Adrenal gland (tissue), 12 donors: ENCODE data around the gene CATSPER3. TPM values are rescaled to one million over a fixed set of nuclear protein-coding genes. Genes with fewer than 3 reads are reported as not detected.

Source experiments
- DNase-seq, 7 donors: peaks; one replicate each; pipeline ENCODE4 v3.0.0-alpha.2; 2019 to 2020
- H3K27ac ChIP-seq, 5 donors: fragments of 200-600 bp; sonication (generic) in 4 of 5; 1 replicate in 3 of 5; 2 replicates in 2 of 5; pipeline versions ENCODE4 v1.5.1 to v1.8.0; 2016 to 2020; ENCODE audit warnings: mild to moderate bottlenecking in 1 of 5
- H3K27me3 ChIP-seq: fragments of 200-600 bp; 2 replicates; pipeline ENCODE4 v1.8.0; 2021
- H3K36me3 ChIP-seq, 2 donors: fragments of 200-600 bp; replicated peaks in 1 of 2; 1 replicate in 1 of 2; 2 replicates in 1 of 2; pipeline versions ENCODE4 v1.5.1 to v1.8.0; 2018 to 2022
- H3K4me1 ChIP-seq, 2 donors: fragments of 200-600 bp; replicated peaks in 1 of 2; 1 replicate in 1 of 2; 2 replicates in 1 of 2; pipeline versions ENCODE4 v1.5.1 to v1.8.0; 2018 to 2021
- H3K4me3 ChIP-seq, 4 donors: fragments of 200-600 bp; sonication (generic) in 3 of 4; one replicate each; pipeline ENCODE4 v1.5.1; 2016 to 2018
- H3K9me3 ChIP-seq, 3 donors: fragments of 200-600 bp; sonication (generic) in 1 of 3; replicated peaks in 1 of 3; 1 replicate in 2 of 3; 2 replicates in 1 of 3; pipeline versions ENCODE4 v1.5.1 to v1.8.0; 2016 to 2021
- POLR2A ChIP-seq, 2 donors: fragments of 450-650 bp; IDR thresholded peaks; one replicate each; pipeline ENCODE4 v1.6.1; 2017; ENCODE audit warnings: antibody characterized with exemption in 2 of 2, mild to moderate bottlenecking in 2 of 2, moderate library complexity in 1 of 2
- WGBS, 4 donors: extraction: QIAGEN DNeasy Blood & Tissue Kit in 2 of 4; methylation state at CpG; one replicate each; pipeline versions ENCODE4 v1.1.5 to v1.1.7; 2013 to 2017; 5-methylcytosine and 5-hydroxymethylcytosine counted together
- intact Hi-C, 2 donors: fragments of 100-400 bp; cut with DNase I; formaldehyde crosslinking; loops; one replicate each; pipeline versions ENCODE4 v1.14.1 to v1.15.0; 2022 to 2023
- polyA plus RNA-seq, 3 donors: library from polyadenylated mRNA; stranded (reverse); fragments of 200-250 nt in 2 of 3; fragments of 350-450 nt in 1 of 3; fragmentation: Illumina TruSeq in 1 of 3; extraction: RNeasy Lipid Tissue Mini Kit (QIAGEN cat#74804) in 1 of 3; gene quantifications; one replicate each; pipeline ENCODE4 v1.2.3, GENCODE V29; 2013 to 2014
- total RNA-seq, 9 donors: library from RNA; depleted of rRNA in 4 of 9; stranded (reverse); fragments of >200 nt in 4 of 9; fragments of 120-200 nt in 1 of 9; fragmentation: NEBNext Ultra II Directional in 1 of 9; extraction: Animal tissue kit (Norgen Biotek cat#: 25700) in 1 of 9; gene quantifications; one replicate each; pipeline versions ENCODE4 v1.1.0 to v1.2.4, GENCODE V29; 2013 to 2023
- TF ChIP-seq, protein P1 (sequence below), 6 experiments: fragments of 450-650 bp in 4 of 6; fragments of 200-600 bp in 2 of 6; sonication (generic) in 1 of 6; IDR thresholded peaks; 1 replicate in 5 of 6; 2 replicates in 1 of 6; pipeline versions ENCODE4 v1.5.1 to v1.8.0; 2016 to 2021; ENCODE audit warnings: antibody characterized with exemption in 6 of 6, mild to moderate bottlenecking in 2 of 6, moderate library complexity in 1 of 6
- donor health status: healthy with polysubstance abuse.
- donor health status: Bipolar disorder and iron deficiency.
- donor health status: DM: yes; HTN: yes; CAD: no.
- donor health status: DM: no; HTN: no; CAD: no.
- donor health status: DM: no; HTN: no; CAD: no.
- donor health status: DM: yes; HTN: yes; CAD: no.

CATSPER3 gene
- total and polyA plus RNA-seq, 12 donors = 0.28 to 2.7 (median 0.80) TPM; not detected in 2

DNA sequence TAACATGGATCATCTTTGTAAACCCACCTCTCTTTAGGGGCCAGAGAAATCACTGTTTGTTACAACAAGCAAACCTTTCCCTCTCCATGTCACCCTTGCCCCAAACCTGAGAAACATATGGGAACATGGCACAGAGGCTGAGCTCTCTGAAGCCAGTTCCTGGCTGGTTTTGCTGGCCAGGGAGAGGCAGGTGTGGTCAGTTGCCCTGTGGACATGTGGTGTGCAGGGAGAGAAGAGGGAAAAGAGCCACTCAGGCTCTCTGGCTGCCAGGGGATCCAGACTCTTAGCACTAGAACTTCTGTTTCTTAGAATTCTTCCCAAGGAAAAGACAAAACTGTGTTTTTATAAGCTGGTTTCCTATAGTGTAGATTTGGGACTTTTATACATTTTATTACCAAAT, 4.6 kb upstream of the CATSPER3 start:
- Histone ChIP-seq H3K27ac (no peak overlapping the region), H3K4me3 (no peak overlapping the region), H3K9me3 (no peaks in the 10 kb centered on the region), H3K27me3 (no peaks in the 10 kb centered on the region), H3K36me3 (no peaks in the 10 kb centered on the region), H3K4me1 (no peaks in the 10 kb centered on the region)
- no peak for DNase-seq
- intact Hi-C loops = no loop called here
- TF ChIP-seq POLR2A (IDR thresholded peaks at IDR 0.05) = no peak
- TF ChIP-seq, protein P1, sequence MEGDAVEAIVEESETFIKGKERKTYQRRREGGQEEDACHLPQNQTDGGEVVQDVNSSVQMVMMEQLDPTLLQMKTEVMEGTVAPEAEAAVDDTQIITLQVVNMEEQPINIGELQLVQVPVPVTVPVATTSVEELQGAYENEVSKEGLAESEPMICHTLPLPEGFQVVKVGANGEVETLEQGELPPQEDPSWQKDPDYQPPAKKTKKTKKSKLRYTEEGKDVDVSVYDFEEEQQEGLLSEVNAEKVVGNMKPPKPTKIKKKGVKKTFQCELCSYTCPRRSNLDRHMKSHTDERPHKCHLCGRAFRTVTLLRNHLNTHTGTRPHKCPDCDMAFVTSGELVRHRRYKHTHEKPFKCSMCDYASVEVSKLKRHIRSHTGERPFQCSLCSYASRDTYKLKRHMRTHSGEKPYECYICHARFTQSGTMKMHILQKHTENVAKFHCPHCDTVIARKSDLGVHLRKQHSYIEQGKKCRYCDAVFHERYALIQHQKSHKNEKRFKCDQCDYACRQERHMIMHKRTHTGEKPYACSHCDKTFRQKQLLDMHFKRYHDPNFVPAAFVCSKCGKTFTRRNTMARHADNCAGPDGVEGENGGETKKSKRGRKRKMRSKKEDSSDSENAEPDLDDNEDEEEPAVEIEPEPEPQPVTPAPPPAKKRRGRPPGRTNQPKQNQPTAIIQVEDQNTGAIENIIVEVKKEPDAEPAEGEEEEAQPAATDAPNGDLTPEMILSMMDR (IDR thresholded peaks at IDR 0.05) = no peak

DNA sequence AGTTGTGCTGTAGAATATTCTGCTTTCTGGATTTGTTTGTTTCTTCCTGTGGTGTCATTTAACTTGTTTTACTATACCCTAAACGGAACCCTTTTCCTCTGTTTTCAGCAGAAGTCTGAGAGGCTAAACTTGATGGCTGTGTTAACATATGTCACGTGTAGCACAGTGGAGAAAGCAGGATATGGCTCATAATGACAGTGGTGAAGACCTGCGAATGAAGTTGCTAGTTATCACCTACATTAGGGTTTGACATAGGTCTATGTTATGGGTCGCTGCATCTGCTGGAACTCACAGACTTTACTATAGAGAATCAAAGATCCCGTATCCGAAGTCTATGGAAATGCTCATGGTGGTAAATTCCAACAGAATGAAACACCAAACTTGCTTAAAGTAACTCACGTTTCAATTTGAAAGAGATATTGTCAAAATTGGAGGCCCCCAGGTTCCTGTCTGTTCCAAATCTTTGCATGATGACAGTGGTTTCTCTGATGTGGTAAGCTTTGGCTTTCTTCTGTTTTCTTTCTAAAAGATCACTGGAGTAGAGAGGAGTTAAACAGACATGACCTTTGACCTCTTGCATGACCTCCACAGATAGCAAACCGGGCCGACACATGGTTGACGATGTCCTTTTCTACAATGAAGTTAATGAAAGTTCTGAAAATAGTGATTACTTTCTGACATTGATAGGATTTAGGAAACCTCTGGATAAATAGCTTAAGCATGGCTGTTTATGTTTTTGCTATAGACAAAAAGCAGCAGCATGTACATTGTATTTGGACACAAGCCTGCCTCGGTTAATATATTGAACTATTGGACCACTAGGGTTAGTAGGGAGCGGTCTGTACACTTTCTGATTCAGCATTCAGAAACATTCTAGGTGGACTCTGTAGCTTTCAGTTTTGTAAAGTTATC, 3.1 kb upstream of the CATSPER3 start:
- Histone ChIP-seq H3K27ac (peak overlapping the region in 1 of 5 donors; percentile 5), H3K9me3 (no peaks in the 10 kb centered on the region), H3K4me3 (no peak overlapping the region), H3K27me3 (no peaks in the 10 kb centered on the region), H3K4me1 (no peaks in the 10 kb centered on the region), H3K36me3 (no peaks in the 10 kb centered on the region)
- WGBS, 4 donors = 78 to 84% (median 80%) methylated on average over 12 of the region's 12 CpGs
- DNase-seq = peak in 1 of 7 donors; percentile 3
- intact Hi-C loops = no loop called here
- TF ChIP-seq, protein P1 (IDR thresholded peaks at IDR 0.05) = no peak
- no peak for TF ChIP-seq POLR2A (IDR thresholded peaks at IDR 0.05)

DNA sequence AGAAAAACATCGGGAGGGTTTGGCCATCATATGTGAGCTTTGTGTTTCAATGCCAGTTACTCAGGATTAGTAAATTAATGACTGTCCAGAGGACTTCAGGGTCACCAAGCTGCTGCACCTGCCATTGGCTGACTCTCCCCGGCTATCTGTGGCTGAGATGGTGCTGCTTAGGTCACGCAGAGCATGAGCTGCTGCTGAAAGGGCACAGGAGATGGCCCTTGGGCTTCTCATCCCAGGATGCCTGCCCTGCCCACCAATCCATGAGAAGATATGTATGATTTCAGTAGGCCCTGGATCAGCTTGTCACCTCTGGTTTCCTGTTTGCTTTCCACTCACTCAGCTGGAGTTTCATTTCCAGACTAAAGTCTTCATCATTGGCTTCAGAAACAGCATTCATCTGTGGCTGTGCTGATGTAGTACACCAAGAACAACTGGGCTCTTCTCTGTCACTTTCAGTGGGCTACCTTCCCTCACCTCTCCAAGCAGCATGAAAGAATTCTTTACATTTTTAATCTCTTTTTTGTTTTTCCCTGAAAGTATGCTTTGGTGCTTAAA, 2.4 kb upstream of the CATSPER3 start:
- H3K27me3 ChIP-seq = no peaks in the 10 kb centered on the region
- intact Hi-C loops = no loop called here
- TF ChIP-seq POLR2A (IDR thresholded peaks at IDR 0.05) = no peak
- TF ChIP-seq, protein P1 (IDR thresholded peaks at IDR 0.05) = no peak
- no peaks in the 10 kb centered on the region for H3K9me3 ChIP-seq
- H3K4me1 ChIP-seq = no peaks in the 10 kb centered on the region
- DNase-seq = peak; percentile 26 to 74 (median 62)
- 42 to 54% (median 49%) methylated on average over 2 to 3 of the region's 3 CpGs for WGBS, 4 donors
- no peaks in the 10 kb centered on the region for H3K36me3 ChIP-seq
- H3K4me3 ChIP-seq = no peak overlapping the region
- H3K27ac ChIP-seq = peak overlapping the region in 1 of 5 donors; percentile 5

DNA sequence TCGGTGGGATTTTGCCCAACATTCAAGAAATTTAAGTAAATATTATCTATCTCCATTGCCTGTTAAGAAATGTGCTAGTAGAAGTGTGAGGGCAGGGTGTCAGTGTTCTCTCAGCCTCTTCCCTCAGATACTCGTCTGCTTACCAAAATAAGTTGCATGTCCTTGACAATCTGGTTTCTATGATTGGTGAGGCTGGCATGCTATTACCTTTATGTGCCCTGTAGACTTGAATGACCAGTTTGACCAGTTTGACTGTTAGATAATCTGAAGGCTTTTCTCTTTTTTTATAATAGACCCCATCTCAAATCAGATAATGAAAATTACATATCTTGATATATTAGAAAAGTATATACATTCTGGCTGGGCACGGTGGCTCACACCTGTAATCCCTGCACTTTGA, 348 bp downstream of the CATSPER3 start:
- TF ChIP-seq, protein P1 (IDR thresholded peaks at IDR 0.05) = no peak
- TF ChIP-seq POLR2A (IDR thresholded peaks at IDR 0.05) = no peak
- WGBS, 4 donors = 84 to 98% (median 92%) methylated on average over 3 of the region's 3 CpGs

More for the DNA sequence above, 348 bp downstream of the CATSPER3 start:
- H3K9me3 ChIP-seq = no peaks in the 10 kb centered on the region
- no peaks in the 10 kb centered on the region for H3K36me3 ChIP-seq
- no peaks in the 10 kb centered on the region for H3K27me3 ChIP-seq
- DNase-seq = no peak
- intact Hi-C loops = no loop called here
- no peaks in the 10 kb centered on the region for H3K4me1 ChIP-seq
- no peak overlapping the region for H3K4me3 ChIP-seq
- no peak overlapping the region for H3K27ac ChIP-seq
